Thyroid gland (tissue), 4 donors: ENCODE data around the gene SLC43A3. TPM values are rescaled to one million over a fixed set of nuclear protein-coding genes. Genes with fewer than 3 reads are reported as not detected.
A peak's percentile ranks its signal among the peaks of the same experiment; 100 is the strongest.

Experiments used
- DNase-seq, 2 donors: peaks; one replicate each; pipeline ENCODE4 v3.0.0-alpha.2; 2019
- H3K27ac ChIP-seq, 3 donors: fragments of 200-600 bp; sonication (generic); 1 replicate in 2 of 3; 2 replicates in 1 of 3; pipeline ENCODE4 v1.5.1; 2016 to 2019; ENCODE audit warnings: mild to moderate bottlenecking in 1 of 3, moderate library complexity in 1 of 3
- H3K27me3 ChIP-seq: fragments of 200-600 bp; sonication (generic); one replicate; pipeline ENCODE4 v1.5.1; 2019
- H3K36me3 ChIP-seq, 2 donors: fragments of 200-600 bp; sonication (generic); one replicate each; pipeline ENCODE4 v1.5.1; 2016 to 2019
- H3K4me1 ChIP-seq, 2 donors: fragments of 200-600 bp; sonication (generic); one replicate each; pipeline ENCODE4 v1.5.1; 2017 to 2019
- H3K4me3 ChIP-seq, 3 donors: fragments of 200-600 bp; sonication (generic); replicated peaks in 1 of 3; 1 replicate in 2 of 3; 2 replicates in 1 of 3; pipeline ENCODE4 v1.5.1; 2016; ENCODE audit warnings: mild to moderate bottlenecking in 1 of 3
- H3K9me3 ChIP-seq: fragments of 200-600 bp; sonication (generic); one replicate; pipeline ENCODE4 v1.5.1; 2017
- POLR2A ChIP-seq, 2 donors: fragments of 450-650 bp; IDR thresholded peaks; one replicate each; pipeline ENCODE4 v1.6.1; 2017; ENCODE audit warnings: antibody characterized with exemption in 2 of 2, mild to moderate bottlenecking in 2 of 2, moderate library complexity in 1 of 2
- WGBS, 2 donors: methylation state at CpG; one replicate each; pipeline ENCODE4 v1.1.5; 2017; 5-methylcytosine and 5-hydroxymethylcytosine counted together
- intact Hi-C: fragments of 100-400 bp; cut with DNase I; formaldehyde crosslinking; loops from one replicate; pipeline ENCODE4 v1.15.1; 2023
- total RNA-seq, 4 donors: library from RNA; depleted of rRNA; stranded (reverse); fragments of >200 nt; gene quantifications; one replicate each; pipeline ENCODE4 v1.2.3, GENCODE V29; 2016
- TF ChIP-seq, protein P1 (sequence below), 6 experiments: fragments of 200-600 bp in 3 of 6; fragments of 450-650 bp in 3 of 6; sonication (generic) in 3 of 6; IDR thresholded peaks; one replicate each; pipeline ENCODE4 v1.5.1; 2016 to 2019; ENCODE audit warnings: antibody characterized with exemption in 6 of 6, mild to moderate bottlenecking in 2 of 6, inconsistent platforms in 1 of 6, moderate library complexity in 1 of 6

SLC43A3 gene
- total RNA-seq, 4 donors from 2014 or later: 124 to 321 (median 218) TPM

- no peak for DNase-seq
- H3K4me3 ChIP-seq: no peak overlapping the region
- no peaks in the 10 kb centered on the region for H3K36me3 ChIP-seq
- no peaks in the 10 kb centered on the region for H3K4me1 ChIP-seq
- TF ChIP-seq POLR2A (IDR thresholded peaks at IDR 0.05): no peak
- TF ChIP-seq, protein P1, sequence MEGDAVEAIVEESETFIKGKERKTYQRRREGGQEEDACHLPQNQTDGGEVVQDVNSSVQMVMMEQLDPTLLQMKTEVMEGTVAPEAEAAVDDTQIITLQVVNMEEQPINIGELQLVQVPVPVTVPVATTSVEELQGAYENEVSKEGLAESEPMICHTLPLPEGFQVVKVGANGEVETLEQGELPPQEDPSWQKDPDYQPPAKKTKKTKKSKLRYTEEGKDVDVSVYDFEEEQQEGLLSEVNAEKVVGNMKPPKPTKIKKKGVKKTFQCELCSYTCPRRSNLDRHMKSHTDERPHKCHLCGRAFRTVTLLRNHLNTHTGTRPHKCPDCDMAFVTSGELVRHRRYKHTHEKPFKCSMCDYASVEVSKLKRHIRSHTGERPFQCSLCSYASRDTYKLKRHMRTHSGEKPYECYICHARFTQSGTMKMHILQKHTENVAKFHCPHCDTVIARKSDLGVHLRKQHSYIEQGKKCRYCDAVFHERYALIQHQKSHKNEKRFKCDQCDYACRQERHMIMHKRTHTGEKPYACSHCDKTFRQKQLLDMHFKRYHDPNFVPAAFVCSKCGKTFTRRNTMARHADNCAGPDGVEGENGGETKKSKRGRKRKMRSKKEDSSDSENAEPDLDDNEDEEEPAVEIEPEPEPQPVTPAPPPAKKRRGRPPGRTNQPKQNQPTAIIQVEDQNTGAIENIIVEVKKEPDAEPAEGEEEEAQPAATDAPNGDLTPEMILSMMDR (IDR thresholded peaks at IDR 0.05): no peak
- no peaks in the 10 kb centered on the region for H3K9me3 ChIP-seq
- WGBS, 2 donors: 68 to 89% methylated on average over 2 of the region's 2 CpGs
- no peak overlapping the region for H3K27ac ChIP-seq
- intact Hi-C loops: no loop called here
- H3K27me3 ChIP-seq: no peaks in the 10 kb centered on the region
Measured at GRCh38 chr11:57391539-57391938, 35.4 kb downstream of the SLC43A3 start.

- Histone ChIP-seq H3K36me3 (no peaks in the 10 kb centered on the region), H3K27me3 (no peaks in the 10 kb centered on the region), H3K4me1 (no peaks in the 10 kb centered on the region), H3K9me3 (no peaks in the 10 kb centered on the region), H3K4me3 (no peak overlapping the region), H3K27ac (no peak overlapping the region)
- intact Hi-C loops: no loop called here
- DNase-seq: no peak
- TF ChIP-seq POLR2A (IDR thresholded peaks at IDR 0.05): no peak
- TF ChIP-seq, protein P1 (IDR thresholded peaks at IDR 0.05): no peak
- WGBS, 2 donors: 90 to 91% methylated on average over 3 of the region's 3 CpGs
Measured at GRCh38 chr11:57391111-57391510, 35.8 kb downstream of the SLC43A3 start.

- H3K4me1 ChIP-seq: no peaks in the 10 kb centered on the region
- H3K9me3 ChIP-seq: no peaks in the 10 kb centered on the region
- TF ChIP-seq, protein P1 (IDR thresholded peaks at IDR 0.05): no peak
- no peak for TF ChIP-seq POLR2A (IDR thresholded peaks at IDR 0.05)
- H3K27ac ChIP-seq: no peak within 1 kb of the TSS
- intact Hi-C loops: no loop called here
- H3K4me3 ChIP-seq: no peak within 1 kb of the TSS
- H3K36me3 ChIP-seq: no peaks in the 10 kb centered on the region
- 90 to 96% methylated on average over 2 of the region's 2 CpGs for WGBS, 2 donors
- H3K27me3 ChIP-seq: no peaks in the 10 kb centered on the region
- no peak for DNase-seq
Measured at GRCh38 chr11:57390535-57390934, 36.4 kb downstream of the SLC43A3 start, which contains the start of gene PRG2. TSS of gene PRG2 (minus strand) at chr11:57390650. CDS start at chr11:57389944, 706 bp downstream.

GRCh38 chr11:57387289-57388030, 39.5 kb downstream of the SLC43A3 start:
- Histone ChIP-seq H3K9me3 (no peaks in the 10 kb centered on the region), H3K36me3 (no peaks in the 10 kb centered on the region), H3K27me3 (no peaks in the 10 kb centered on the region), H3K4me3 (no peak overlapping the region), H3K27ac (no peak overlapping the region), H3K4me1 (no peaks in the 10 kb centered on the region)
- intact Hi-C loops: no loop called here
- 78 to 79% methylated on average over 16 of the region's 16 CpGs for WGBS, 2 donors
- DNase-seq: peak; percentile 38 to 56
- TF ChIP-seq, protein P1 (IDR thresholded peaks at IDR 0.05): peak in 2 of 6 experiments; percentile 9 to 13
- TF ChIP-seq POLR2A (IDR thresholded peaks at IDR 0.05): no peak

- no peak for DNase-seq
- Histone ChIP-seq H3K4me1 (no peaks in the 10 kb centered on the region), H3K27ac (no peak overlapping the region), H3K9me3 (no peaks in the 10 kb centered on the region), H3K4me3 (no peak overlapping the region), H3K27me3 (no peaks in the 10 kb centered on the region), H3K36me3 (no peaks in the 10 kb centered on the region)
- WGBS, 2 donors: 74 to 92% methylated on average over 5 of the region's 5 CpGs
- TF ChIP-seq POLR2A (IDR thresholded peaks at IDR 0.05): no peak
- TF ChIP-seq, protein P1 (IDR thresholded peaks at IDR 0.05): no peak
- intact Hi-C loops: no loop called here
Measured at GRCh38 chr11:57386178-57386940, 40.6 kb downstream of the SLC43A3 start.
